ENCODE measurements around the gene GPR39. TPM values are rescaled to one million over a fixed set of nuclear protein-coding genes. Genes with fewer than 3 reads are reported as not detected.

Gene GPR39
- total and polyA plus RNA-seq, 2 donors (not counting 1 experiment from before 2014, with no cell fraction given): not detected

DNA sequence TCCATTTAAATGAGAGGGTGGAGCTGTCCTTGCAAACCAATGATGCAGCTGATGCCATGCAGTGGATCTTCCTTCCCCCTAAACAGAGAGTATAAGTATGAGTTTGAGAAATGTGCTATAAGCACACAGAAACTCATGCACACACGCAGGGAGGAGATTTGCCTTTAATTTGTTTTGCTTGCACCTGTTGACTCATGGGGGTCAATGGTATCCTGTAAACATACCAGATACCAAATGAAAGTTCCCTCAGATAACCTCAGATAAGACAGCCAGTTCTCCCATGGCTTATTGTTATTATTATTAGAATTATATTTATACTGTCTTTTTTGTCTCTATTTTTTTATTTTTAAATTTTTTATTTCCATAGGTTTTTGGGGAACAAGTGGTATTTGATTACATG, 29.5 kb upstream of the GPR39 start:
- Histone ChIP-seq H3K4me1 (ENCODE audit: control insufficient read depth in 2 of 2, insufficient read depth in 2 of 2, low read length in 2 of 2) (no peaks in the 10 kb centered on the region), H3K79me2 (ENCODE audit: control insufficient read depth, insufficient read depth, low read length) (no peaks in the 10 kb centered on the region), H3K27ac (ENCODE audit: low read length in 2 of 2) (no peak overlapping the region), H3K4me2 (replicated peaks; ENCODE audit: low read depth, low read length, poor library complexity, severe bottlenecking) (no peak overlapping the region), H3K4me3 (ENCODE audit: control extremely low read depth in 1 of 5, extremely low read depth in 1 of 5, insufficient read depth in 1 of 5, low read depth in 2 of 5, low read length in 4 of 5) (no peak overlapping the region), H3K27me3 (replicated peaks in 1 of 4; ENCODE audit: control extremely low read depth in 1 of 4, control insufficient read depth in 3 of 4, insufficient read depth in 4 of 4, low read length in 3 of 4) (no peaks in the 10 kb centered on the region), H4K20me1 (ENCODE audit: control insufficient read depth, insufficient read depth, low read length, poor library complexity, severe bottlenecking) (no peaks in the 10 kb centered on the region), H3K9me3 (ENCODE audit: control extremely low read depth in 1 of 3, control insufficient read depth in 2 of 3, insufficient read depth in 1 of 3, low read length in 2 of 3) (peaks cover 0 to 6% (median 0%) of the 10 kb centered on the region in 3 donors), H2AFZ (ENCODE audit: insufficient read depth, low read depth, low read length, poor library complexity, severe bottlenecking) (no peak overlapping the region), H3K36me3 (replicated peaks in 1 of 2; ENCODE audit: control extremely low read depth in 1 of 2, control insufficient read depth in 1 of 2, extremely low read depth in 1 of 2, insufficient read depth in 2 of 2, low read length in 1 of 2) (no peaks in the 10 kb centered on the region), H3K9ac (ENCODE audit: low read length) (no peak overlapping the region)
- CTCF ChIA-PET: no interaction called here
- no peaks in the 10 kb centered on the region for H3K27me3 Mint-ChIP-seq
- DNase-seq: no peak
- no peak overlapping the region for H3K27ac Mint-ChIP-seq
- no CpG with 5 or more reads among the region's 1 CpG for WGBS (ENCODE audit: insufficient coverage)
- intact Hi-C loops (cut with micrococcal nuclease): no loop called here
- POLR2A ChIA-PET: no interaction called here
- TF ChIP-seq, protein P1, sequence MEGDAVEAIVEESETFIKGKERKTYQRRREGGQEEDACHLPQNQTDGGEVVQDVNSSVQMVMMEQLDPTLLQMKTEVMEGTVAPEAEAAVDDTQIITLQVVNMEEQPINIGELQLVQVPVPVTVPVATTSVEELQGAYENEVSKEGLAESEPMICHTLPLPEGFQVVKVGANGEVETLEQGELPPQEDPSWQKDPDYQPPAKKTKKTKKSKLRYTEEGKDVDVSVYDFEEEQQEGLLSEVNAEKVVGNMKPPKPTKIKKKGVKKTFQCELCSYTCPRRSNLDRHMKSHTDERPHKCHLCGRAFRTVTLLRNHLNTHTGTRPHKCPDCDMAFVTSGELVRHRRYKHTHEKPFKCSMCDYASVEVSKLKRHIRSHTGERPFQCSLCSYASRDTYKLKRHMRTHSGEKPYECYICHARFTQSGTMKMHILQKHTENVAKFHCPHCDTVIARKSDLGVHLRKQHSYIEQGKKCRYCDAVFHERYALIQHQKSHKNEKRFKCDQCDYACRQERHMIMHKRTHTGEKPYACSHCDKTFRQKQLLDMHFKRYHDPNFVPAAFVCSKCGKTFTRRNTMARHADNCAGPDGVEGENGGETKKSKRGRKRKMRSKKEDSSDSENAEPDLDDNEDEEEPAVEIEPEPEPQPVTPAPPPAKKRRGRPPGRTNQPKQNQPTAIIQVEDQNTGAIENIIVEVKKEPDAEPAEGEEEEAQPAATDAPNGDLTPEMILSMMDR (IDR thresholded peaks at IDR 0.05): no peak
- TF ChIP-seq EZH2 (IDR thresholded peaks at IDR 0.05; ENCODE audit: borderline replicate concordance, insufficient read depth, low read depth, low read length, poor library complexity, severe bottlenecking): no peak
- ATAC-seq (ENCODE audit: low read depth): no peak
- peaks cover 7% of the 10 kb centered on the region for H3K4me1 Mint-ChIP-seq
- H3K9me3 Mint-ChIP-seq (ENCODE audit: insufficient read depth): no peaks in the 10 kb centered on the region
- H3K4me3 Mint-ChIP-seq: no peak overlapping the region

- ATAC-seq (ENCODE audit: low read depth) (no peak), DNase-seq (no peak)
- Histone ChIP-seq H3K27me3 (replicated peaks in 1 of 4; ENCODE audit: control extremely low read depth in 1 of 4, control insufficient read depth in 3 of 4, insufficient read depth in 4 of 4, low read length in 3 of 4) (no peaks in the 10 kb centered on the region), H4K20me1 (ENCODE audit: control insufficient read depth, insufficient read depth, low read length, poor library complexity, severe bottlenecking) (no peaks in the 10 kb centered on the region), H3K36me3 (replicated peaks in 1 of 2; ENCODE audit: control extremely low read depth in 1 of 2, control insufficient read depth in 1 of 2, extremely low read depth in 1 of 2, insufficient read depth in 2 of 2, low read length in 1 of 2) (no peaks in the 10 kb centered on the region), H3K27ac (ENCODE audit: low read length in 2 of 2) (no peak overlapping the region), H3K9me3 (ENCODE audit: control extremely low read depth in 1 of 3, control insufficient read depth in 2 of 3, insufficient read depth in 1 of 3, low read length in 2 of 3) (peaks cover 0 to 3% (median 0%) of the 10 kb centered on the region in 3 donors), H3K4me2 (replicated peaks; ENCODE audit: low read depth, low read length, poor library complexity, severe bottlenecking) (no peak overlapping the region), H3K9ac (ENCODE audit: low read length) (no peak overlapping the region), H2AFZ (ENCODE audit: insufficient read depth, low read depth, low read length, poor library complexity, severe bottlenecking) (no peak overlapping the region), H3K4me3 (ENCODE audit: control extremely low read depth in 1 of 5, extremely low read depth in 1 of 5, insufficient read depth in 1 of 5, low read depth in 2 of 5, low read length in 4 of 5) (no peak overlapping the region), H3K79me2 (ENCODE audit: control insufficient read depth, insufficient read depth, low read length) (no peaks in the 10 kb centered on the region), H3K4me1 (ENCODE audit: control insufficient read depth in 2 of 2, insufficient read depth in 2 of 2, low read length in 2 of 2) (no peaks in the 10 kb centered on the region)
- intact Hi-C loops (cut with micrococcal nuclease): no loop called here
- Mint-ChIP-seq H3K9me3 (ENCODE audit: insufficient read depth) (no peaks in the 10 kb centered on the region), H3K27ac (no peak overlapping the region), H3K4me3 (no peak overlapping the region), H3K27me3 (no peaks in the 10 kb centered on the region), H3K4me1 (no peaks in the 10 kb centered on the region)
- CTCF ChIA-PET: no interaction called here
- 100% methylated on average over 1 of the region's 3 CpGs for WGBS (ENCODE audit: insufficient coverage)
- POLR2A ChIA-PET: no interaction called here
- TF ChIP-seq EZH2 (IDR thresholded peaks at IDR 0.05; ENCODE audit: borderline replicate concordance, insufficient read depth, low read depth, low read length, poor library complexity, severe bottlenecking): no peak
- TF ChIP-seq, protein P1 (IDR thresholded peaks at IDR 0.05): no peak
Observed at GRCh38 chr2:132390076-132390475, 26.5 kb upstream of the GPR39 start.

All from B cell (primary cell).